ENCODE measurements around the gene PROSER3. TPM values are rescaled to one million over a fixed set of nuclear protein-coding genes. Genes with fewer than 3 reads are reported as not detected.

The PROSER3 gene
- polyA plus RNA-seq, 1 donor (not counting 4 experiments of a cell fraction or from before 2014, with no cell fraction given), result 5.5 TPM

- H3K9me1 ChIP-seq (ENCODE audit: control insufficient read depth, extremely low read depth, insufficient read depth, low read length), result no peaks in the 10 kb centered on the region
- peaks cover 4% of the 10 kb centered on the region for H4K20me1 ChIP-seq (ENCODE audit: control insufficient read depth, extremely low read depth, insufficient read depth, low read length)
- no peak for FAIRE-seq
- peaks cover 45% of the 10 kb centered on the region for H3K79me2 ChIP-seq (ENCODE audit: control insufficient read depth, insufficient read depth, low read length)
- H3K4me1 ChIP-seq (ENCODE audit: control insufficient read depth, extremely low read depth, insufficient read depth, low read length), result peaks cover 22% of the 10 kb centered on the region
- H3K4me2 ChIP-seq (ENCODE audit: control insufficient read depth, extremely low read depth, insufficient read depth, low read depth, low read length), result peak overlapping the region; percentile 87
- H3K27ac ChIP-seq (ENCODE audit: control insufficient read depth, insufficient read depth, low read length), result no peak overlapping the region
- peak overlapping the region; percentile 78 to 92 (median 89) for H3K4me3 ChIP-seq (ENCODE audit: control insufficient read depth in 2 of 3, extremely low read depth in 1 of 3, insufficient read depth in 2 of 3, low read depth in 1 of 3, low read length in 3 of 3)
- peaks cover 25 to 29% of the 10 kb centered on the region in 2 experiments for H3K36me3 ChIP-seq (ENCODE audit: control insufficient read depth in 2 of 2, extremely low read depth in 1 of 2, insufficient read depth in 2 of 2, low read length in 2 of 2)
- peak overlapping the region; percentile 85 for H3K9ac ChIP-seq (ENCODE audit: control insufficient read depth, extremely low read depth, insufficient read depth, low read length)
- DNase-seq (ENCODE audit: low read depth, low spot score), result no peak
- H3K27me3 ChIP-seq (ENCODE audit: control insufficient read depth, extremely low read depth, insufficient read depth, low read length), result no peaks in the 10 kb centered on the region
- dilution Hi-C loops (cut with MboI; ENCODE audit: extremely low pct_ligation_motif_present, low sequenced_read_pairs), result no loop called here
- H3K9me3 ChIP-seq (ENCODE audit: control insufficient read depth, low read depth, low read length), result no peaks in the 10 kb centered on the region
- no peak overlapping the region for H2AFZ ChIP-seq (ENCODE audit: control insufficient read depth, low read length)
- TF ChIP-seq EZH2 (IDR thresholded peaks at IDR 0.05; ENCODE audit: low read length), result no peak
- TF ChIP-seq CTCF (optimal IDR thresholded peaks at IDR 0.05 in 1 of 3, IDR thresholded peaks at IDR 0.05 in 1 of 3, conservative IDR thresholded peaks at IDR 0.05 in 1 of 3; ENCODE audit: extremely low read depth in 1 of 3, insufficient read depth in 2 of 3, low read length in 3 of 3), result no peak
These were observed 38.4 kb upstream of the PROSER3 start for GRCh38 chr19:35719402-35720162.

- Histone ChIP-seq H3K9me3 (ENCODE audit: control insufficient read depth, low read depth, low read length) (no peaks in the 10 kb centered on the region), H3K36me3 (ENCODE audit: control insufficient read depth in 2 of 2, extremely low read depth in 1 of 2, insufficient read depth in 2 of 2, low read length in 2 of 2) (peaks cover 31 to 33% of the 10 kb centered on the region in 2 experiments), H3K79me2 (ENCODE audit: control insufficient read depth, insufficient read depth, low read length) (peaks cover 45% of the 10 kb centered on the region), H2AFZ (ENCODE audit: control insufficient read depth, low read length) (no peak overlapping the region), H3K9ac (ENCODE audit: control insufficient read depth, extremely low read depth, insufficient read depth, low read length) (no peak overlapping the region), H3K9me1 (ENCODE audit: control insufficient read depth, extremely low read depth, insufficient read depth, low read length) (no peaks in the 10 kb centered on the region), H3K27ac (ENCODE audit: control insufficient read depth, insufficient read depth, low read length) (no peak overlapping the region), H3K4me3 (ENCODE audit: control insufficient read depth in 2 of 3, extremely low read depth in 1 of 3, insufficient read depth in 2 of 3, low read depth in 1 of 3, low read length in 3 of 3) (no peak overlapping the region), H3K27me3 (ENCODE audit: control insufficient read depth, extremely low read depth, insufficient read depth, low read length) (no peaks in the 10 kb centered on the region), H4K20me1 (ENCODE audit: control insufficient read depth, extremely low read depth, insufficient read depth, low read length) (peaks cover 4% of the 10 kb centered on the region), H3K4me1 (ENCODE audit: control insufficient read depth, extremely low read depth, insufficient read depth, low read length) (peaks cover 22% of the 10 kb centered on the region), H3K4me2 (ENCODE audit: control insufficient read depth, extremely low read depth, insufficient read depth, low read depth, low read length) (no peak overlapping the region)
- no peak for FAIRE-seq
- TF ChIP-seq CTCF (optimal IDR thresholded peaks at IDR 0.05 in 1 of 3, IDR thresholded peaks at IDR 0.05 in 1 of 3, conservative IDR thresholded peaks at IDR 0.05 in 1 of 3; ENCODE audit: extremely low read depth in 1 of 3, insufficient read depth in 2 of 3, low read length in 3 of 3), result no peak
- no peak for TF ChIP-seq EZH2 (IDR thresholded peaks at IDR 0.05; ENCODE audit: low read length)
- dilution Hi-C loops (cut with MboI; ENCODE audit: extremely low pct_ligation_motif_present, low sequenced_read_pairs), result no loop called here
- no peak for DNase-seq (ENCODE audit: low read depth, low spot score)
These were observed 37.8 kb upstream of the PROSER3 start for GRCh38 chr19:35720163-35720524.

All from keratinocyte (primary cell).